K562 (cell line): ENCODE results near the gene CSRNP2. TPM values are rescaled to one million over a fixed set of nuclear protein-coding genes. Genes with fewer than 3 reads are reported as not detected.
A peak's percentile ranks its signal among the peaks of the same experiment; 100 is the strongest.

Experiments
- FOXK2 ChIP-seq, 2 experiments: fragments of 450-650 bp; IDR thresholded peaks in 1 of 2; conservative IDR thresholded peaks in 1 of 2; 2 replicates each; pipeline ENCODE4 v1.6.1; 2016; ENCODE audit warnings: low read depth in 2 of 2, mild to moderate bottlenecking in 1 of 2
- IRF2 ChIP-seq: sonication (generic); formaldehyde crosslinking; IDR thresholded peaks from 2 replicates; pipeline ENCODE4 v1.8.1; 2022; ENCODE audit warnings: mild to moderate bottlenecking, missing genetic modification reagents
- JUND ChIP-seq, 2 experiments: IDR thresholded peaks; 2 replicates in 1 of 2; 3 replicates in 1 of 2; pipeline ENCODE4 v1.6.1; 2011; ENCODE audit warnings: borderline replicate concordance in 2 of 2, low read depth in 2 of 2, low read length in 2 of 2, improper control_type of control experiment in 1 of 2, missing biosample characterization in 1 of 2, missing genetic modification characterization in 1 of 2, missing genetic modification reagents in 1 of 2
- NR2C2 ChIP-seq, 2 experiments: fragments of 200-800 bp in 1 of 2; sonication (Bioruptor generic) in 1 of 2; sonication (generic) in 1 of 2; formaldehyde crosslinking in 1 of 2; IDR thresholded peaks; 2 replicates each; pipeline versions ENCODE4 v1.6.1 to v1.8.0; 2016 to 2022; ENCODE audit warnings: mild to moderate bottlenecking in 1 of 2, missing compliant biosample characterization in 1 of 2, missing genetic modification characterization in 1 of 2, missing genetic modification reagents in 1 of 2
- NR2F6 ChIP-seq: fragments of 450-650 bp; formaldehyde crosslinking; IDR thresholded peaks from 2 replicates; pipeline ENCODE4 v1.4.0; 2020; ENCODE audit warnings: mild to moderate bottlenecking
- PHF21A ChIP-seq: fragments of 450-650 bp; IDR thresholded peaks from 2 replicates; pipeline ENCODE4 v1.6.1; 2017; ENCODE audit warnings: low read depth, borderline replicate concordance
- RAD21 ChIP-seq, 2 experiments: fragments of 250-450 bp in 1 of 2; fragments of 450-650 bp in 1 of 2; sonication (Bioruptor Pico) in 1 of 2; formaldehyde crosslinking in 1 of 2; IDR thresholded peaks in 1 of 2; conservative IDR thresholded peaks in 1 of 2; 2 replicates each; pipeline versions ENCODE4 v1.4.0 to v1.8.0; 2020 to 2022; ENCODE audit warnings: mild to moderate bottlenecking in 2 of 2, moderate library complexity in 1 of 2
- SIN3B ChIP-seq: fragments of 450-650 bp; IDR thresholded peaks from 2 replicates; pipeline ENCODE4 v1.6.1; 2017; ENCODE audit warnings: low read depth, mild to moderate bottlenecking, moderate library complexity
- TARDBP ChIP-seq: fragments of 450-650 bp; IDR thresholded peaks from 2 replicates; pipeline ENCODE4 v1.6.1; 2016
- YY1 ChIP-seq, 3 experiments: IDR thresholded peaks; 2 replicates each; pipeline ENCODE4 v1.6.1; 2011; ENCODE audit warnings: low read length in 2 of 3, mild to moderate bottlenecking in 2 of 3, moderate library complexity in 2 of 3, borderline replicate concordance in 1 of 3, control low read depth in 1 of 3, low read depth in 1 of 3; ENCODE audit not compliant: insufficient read depth in 3 of 3, insufficient replicate concordance in 2 of 3, control insufficient read depth in 1 of 3, insufficient read length in 1 of 3; ENCODE audit errors: extremely low read depth in 1 of 3
- ZBTB1 ChIP-seq: sonication (generic); formaldehyde crosslinking; IDR thresholded peaks from 2 replicates; pipeline ENCODE4 v1.8.1; 2023; ENCODE audit warnings: missing genetic modification reagents, low read depth, mild to moderate bottlenecking, borderline replicate concordance
- ZNF41 ChIP-seq: fragments of 250-450 bp; sonication (Bioruptor Pico); conservative IDR thresholded peaks from 2 replicates; pipeline ENCODE4 v1.4.0; 2020; ENCODE audit warnings: mild to moderate bottlenecking
- polyA plus RNA-seq, 8 experiments: library from polyadenylated mRNA; depleted of rRNA in 4 of 8; stranded (reverse) in 5 of 8; unstranded in 3 of 8; fragments of >200 nt; fragmentation: Nextera tagmentation in 2 of 8; fragmentation: Illumina TruSeq in 1 of 8; extraction: Ambion mirVana in 2 of 8; extraction: Trizol in 1 of 8; gene quantifications; 2 replicates each; pipeline versions ENCODE4 v1.2.1 to v1.2.3, GENCODE V29; 2011 to 2014; ENCODE audit warnings: inconsistent platforms in 1 of 8, missing spikeins in 1 of 8
- total RNA-seq, 7 experiments: library from RNA; depleted of rRNA in 6 of 7; stranded (reverse); fragments of >200 nt in 6 of 7; fragmentation: Illumina TruSeq in 2 of 7; extraction: Trizol in 2 of 7; gene quantifications; 2 replicates each; pipeline versions ENCODE4 v1.2.1 to v1.2.3, GENCODE V29; 2011 to 2021; ENCODE audit warnings: low replicate concordance in 1 of 7
- TF ChIP-seq, protein P1 (sequence below): sonication (generic); formaldehyde crosslinking; IDR thresholded peaks from 2 replicates; pipeline ENCODE4 v1.8.0; 2022; ENCODE audit warnings: mild to moderate bottlenecking, missing genetic modification reagents

The CSRNP2 gene
- total and polyA plus RNA-seq, 9 of the 15 experiments (the other 6 are each of a cell fraction or from before 2014, with no cell fraction given), result 1.6 to 13.9 (median 5.9) TPM

DNA sequence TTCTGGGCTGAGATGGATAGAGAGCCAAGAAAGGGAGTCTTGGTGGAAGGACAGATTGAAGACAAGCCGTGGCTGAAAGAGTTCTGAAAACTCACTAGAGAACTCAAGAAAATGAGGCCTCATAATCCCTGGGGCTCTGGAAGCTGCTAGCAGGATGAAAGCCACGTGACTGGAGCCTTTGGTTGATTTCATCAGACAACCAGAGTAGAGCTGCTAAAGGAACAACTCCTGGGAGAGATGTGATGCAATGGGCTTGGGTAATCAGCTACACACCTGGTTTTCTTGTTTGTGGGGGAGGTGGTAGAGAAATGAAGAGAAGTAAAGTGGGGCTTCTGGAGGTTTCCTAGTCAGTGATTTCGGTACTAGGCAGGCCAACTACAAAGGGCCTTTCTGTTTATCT is 13.4 kb downstream of the CSRNP2 start (continued):
- TF ChIP-seq YY1 (IDR thresholded peaks at IDR 0.05; ENCODE audit: borderline replicate concordance in 1 of 3, control insufficient read depth in 1 of 3, extremely low read depth in 1 of 3, insufficient read depth in 3 of 3, insufficient read length in 1 of 3, insufficient replicate concordance in 2 of 3, low read depth in 1 of 3, low read length in 2 of 3) (no peak), ZBTB1 (no peak), PHF21A (no peak), TARDBP (no peak), JUND (IDR thresholded peaks at IDR 0.05; ENCODE audit: borderline replicate concordance, low read depth, low read length) (0 out of 2 replicates have a peak, but pooled peaks have one; percentile 27), JUND (tag; IDR thresholded peaks at IDR 0.05; ENCODE audit: borderline replicate concordance, low read depth, low read length) (no peak; the same call in 2 of the 3 replicates), ZNF41 (CRISPR knock-in tag) (no peak), NR2F6 (CRISPR knock-in tag) (no peak), RAD21 (CRISPR knock-in tag; conservative IDR thresholded peaks at IDR 0.05 in 1 of 2, IDR thresholded peaks at IDR 0.05 in 1 of 2) (peak in 1 of 2 experiments; percentile 18; a peak in 2 of 4 replicates), NR2C2 (CRISPR knock-in tag; IDR thresholded peaks at IDR 0.05) (no peak), NR2C2 (tag; IDR thresholded peaks at IDR 0.05) (no peak), IRF2 (CRISPR knock-in tag) (no peak), SIN3B (no peak), FOXK2 (conservative IDR thresholded peaks at IDR 0.05 in 1 of 2, IDR thresholded peaks at IDR 0.05 in 1 of 2; ENCODE audit: low read depth in 2 of 2) (no peak)
- TF ChIP-seq, protein P1, sequence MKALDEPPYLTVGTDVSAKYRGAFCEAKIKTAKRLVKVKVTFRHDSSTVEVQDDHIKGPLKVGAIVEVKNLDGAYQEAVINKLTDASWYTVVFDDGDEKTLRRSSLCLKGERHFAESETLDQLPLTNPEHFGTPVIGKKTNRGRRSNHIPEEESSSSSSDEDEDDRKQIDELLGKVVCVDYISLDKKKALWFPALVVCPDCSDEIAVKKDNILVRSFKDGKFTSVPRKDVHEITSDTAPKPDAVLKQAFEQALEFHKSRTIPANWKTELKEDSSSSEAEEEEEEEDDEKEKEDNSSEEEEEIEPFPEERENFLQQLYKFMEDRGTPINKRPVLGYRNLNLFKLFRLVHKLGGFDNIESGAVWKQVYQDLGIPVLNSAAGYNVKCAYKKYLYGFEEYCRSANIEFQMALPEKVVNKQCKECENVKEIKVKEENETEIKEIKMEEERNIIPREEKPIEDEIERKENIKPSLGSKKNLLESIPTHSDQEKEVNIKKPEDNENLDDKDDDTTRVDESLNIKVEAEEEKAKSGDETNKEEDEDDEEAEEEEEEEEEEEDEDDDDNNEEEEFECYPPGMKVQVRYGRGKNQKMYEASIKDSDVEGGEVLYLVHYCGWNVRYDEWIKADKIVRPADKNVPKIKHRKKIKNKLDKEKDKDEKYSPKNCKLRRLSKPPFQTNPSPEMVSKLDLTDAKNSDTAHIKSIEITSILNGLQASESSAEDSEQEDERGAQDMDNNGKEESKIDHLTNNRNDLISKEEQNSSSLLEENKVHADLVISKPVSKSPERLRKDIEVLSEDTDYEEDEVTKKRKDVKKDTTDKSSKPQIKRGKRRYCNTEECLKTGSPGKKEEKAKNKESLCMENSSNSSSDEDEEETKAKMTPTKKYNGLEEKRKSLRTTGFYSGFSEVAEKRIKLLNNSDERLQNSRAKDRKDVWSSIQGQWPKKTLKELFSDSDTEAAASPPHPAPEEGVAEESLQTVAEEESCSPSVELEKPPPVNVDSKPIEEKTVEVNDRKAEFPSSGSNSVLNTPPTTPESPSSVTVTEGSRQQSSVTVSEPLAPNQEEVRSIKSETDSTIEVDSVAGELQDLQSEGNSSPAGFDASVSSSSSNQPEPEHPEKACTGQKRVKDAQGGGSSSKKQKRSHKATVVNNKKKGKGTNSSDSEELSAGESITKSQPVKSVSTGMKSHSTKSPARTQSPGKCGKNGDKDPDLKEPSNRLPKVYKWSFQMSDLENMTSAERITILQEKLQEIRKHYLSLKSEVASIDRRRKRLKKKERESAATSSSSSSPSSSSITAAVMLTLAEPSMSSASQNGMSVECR, result no peak
